Epithelial cell of alveolus of lung (primary cell): ENCODE results near the gene BCO2. TPM values are rescaled to one million over a fixed set of nuclear protein-coding genes. Genes with fewer than 3 reads are reported as not detected.

Source experiments
- total RNA-seq: library from RNA; depleted of rRNA; stranded (reverse); fragments of >200 nt; gene quantifications from 2 replicates; pipeline ENCODE4 v1.2.1, GENCODE V29; 2015

The BCO2 gene
- 0.91 and 10.5 TPM in 2 replicates for total RNA-seq

GRCh38 chr11:112174789-112175598, at the start of gene BCO2:
BCO2 (plus strand) TSS chr11:112175512; CDS start chr11:112175602, 90 bp downstream.

GRCh38 chr11:112163875-112164685, 11.2 kb upstream of the BCO2 start, which contains the start of gene IL18:
IL18 (minus strand) TSS chr11:112164094; CDS start chr11:112155053, 9,041 bp downstream.

GRCh38 chr11:112167145-112167544, 8.2 kb upstream of the BCO2 start, which contains the start of gene TEX12:
TEX12 (plus strand) TSS chr11:112167372; CDS start chr11:112169269, 1,897 bp downstream.

GRCh38 chr11:112226062-112226830, 50.9 kb downstream of the BCO2 start, which contains the start of gene PTS:
PTS (plus strand) TSS chr11:112226428; CDS start chr11:112226444, 16 bp downstream.

GRCh38 chr11:112260490-112260889, 85.2 kb downstream of the BCO2 start, which contains the start of gene PLET1:
PLET1 (minus strand) TSS chr11:112260860; CDS start chr11:112260589, 271 bp downstream.

Other genes with a start within 250 kb of the BCO2 start
- 12.8 and 15.9 TPM in 2 replicates for gene DIXDC1, start 238.2 kb upstream of the BCO2 start, total RNA-seq
- gene DLAT, start 150.1 kb upstream of the BCO2 start, total RNA-seq = 23.9 and 34.0 TPM in 2 replicates
- gene PIH1D2, start 101.5 kb upstream of the BCO2 start, total RNA-seq = 1.8 and 4.6 TPM in 2 replicates
- 13.6 and 19.8 TPM in 2 replicates for gene NKAPD1, start 101.2 kb upstream of the BCO2 start, total RNA-seq
- gene TIMM8B, start 88.8 kb upstream of the BCO2 start, total RNA-seq = 26.6 and 54.9 TPM in 2 replicates
- gene SDHD, start 88.6 kb upstream of the BCO2 start, total RNA-seq = 88.4 and 149 TPM in 2 replicates
- 0.56 and 4.1 TPM in 2 replicates for gene IL18, start 11.4 kb upstream of the BCO2 start, total RNA-seq
- gene TEX12, start 8.1 kb upstream of the BCO2 start, total RNA-seq = not detected in 2 replicates
- gene PTS, start 50.9 kb downstream of the BCO2 start, total RNA-seq = 22.0 and 27.4 TPM in 2 replicates
- not detected in 2 replicates for gene PLET1, start 85.3 kb downstream of the BCO2 start, total RNA-seq